HCT116 (cell line): Measurements from ENCODE around the gene DMD. TPM values are rescaled to one million over a fixed set of nuclear protein-coding genes. Genes with fewer than 3 reads are reported as not detected.

Experiments
- JUND ChIP-seq: IDR thresholded peaks from 2 replicates; pipeline ENCODE4 v1.6.1; 2012
- ZFX ChIP-seq: fragments of 450-650 bp; IDR thresholded peaks from 2 replicates; pipeline ENCODE4 v1.6.1; 2017
- microRNA-seq: library from miRNA; unstranded; fragments of <30 nt; microRNA quantifications from one replicate; pipeline ENCODE4, GENCODE V29; 2016; ENCODE audit warnings: borderline number of aligned reads
- total RNA-seq: library from RNA; stranded (reverse); gene quantifications from one replicate; pipeline ENCODE4 v1.2.1, GENCODE V29; 2021; ENCODE audit not compliant: unreplicated experiment

DMD gene
- total RNA-seq, 1 experiment from 2014 or later = 0.05 TPM

DNA sequence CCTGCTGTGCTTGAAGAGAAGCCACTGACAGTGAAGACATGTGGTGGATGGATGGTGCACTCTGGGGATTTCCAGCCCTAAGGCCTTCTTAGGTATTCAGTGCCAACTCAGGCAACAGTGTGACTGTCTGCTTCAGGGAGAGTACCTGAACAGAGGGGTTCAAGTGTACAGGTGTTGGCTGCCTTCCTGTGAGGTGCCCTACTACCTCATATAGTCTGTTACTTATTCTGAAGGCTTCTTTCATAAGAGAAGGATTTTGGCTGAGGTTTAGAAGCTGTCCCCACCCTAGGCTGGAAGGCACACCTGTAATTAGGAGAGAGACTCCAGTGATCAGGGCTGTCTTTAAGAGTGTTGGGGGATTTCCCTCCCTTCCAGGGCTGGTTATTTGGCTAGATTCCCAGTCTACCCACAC lies 2141.3 kb downstream of the DMD start (continued):
- no peak for TF ChIP-seq JUND
- no peak for TF ChIP-seq ZFX
- TF ChIP-seq, all 23 proteins: peak for 0

Small RNAs within 50 kb of the gene (microRNA-seq; reads per million reads assigned to microRNA genes)
- gene MIR3915 = not detected
- gene MIR548F5 = not detected
